Neural crest cell (in vitro differentiated cells): Measurements from ENCODE around the gene LAMB1. TPM values are rescaled to one million over a fixed set of nuclear protein-coding genes. Genes with fewer than 3 reads are reported as not detected.
"Not testable (repeated sequence)": the region's sequence is repeated elsewhere in the genome, so short reads cannot be mapped to it uniquely, and the experiment has no call there.

Source experiments
- DNase-seq: peaks from one replicate; pipeline ENCODE4 v3.0.0; 2021; ENCODE audit warnings: low read depth, mixed read lengths, low spot score
- H3K27ac Mint-ChIP-seq: one replicate; pipeline ENCODE4 v1.8.0; 2021; ENCODE audit warnings: mild to moderate bottlenecking, mixed read lengths; ENCODE audit not compliant: unreplicated experiment
- H3K27me3 Mint-ChIP-seq: 2 replicates; pipeline ENCODE4 v1.8.0; 2021; ENCODE audit warnings: low read depth, mild to moderate bottlenecking, mixed read lengths
- H3K36me3 Mint-ChIP-seq: 2 replicates; pipeline ENCODE4 v1.8.0; 2021; ENCODE audit warnings: low read depth, mild to moderate bottlenecking, mixed read lengths
- H3K4me1 Mint-ChIP-seq: 2 replicates; pipeline ENCODE4 v1.8.0; 2021; ENCODE audit warnings: mixed read lengths
- H3K4me3 Mint-ChIP-seq: one replicate; pipeline ENCODE4 v1.8.0; 2021; ENCODE audit warnings: mild to moderate bottlenecking, mixed read lengths
- H3K9me3 Mint-ChIP-seq: 2 replicates; pipeline ENCODE4 v1.8.0; 2021; ENCODE audit warnings: mixed read lengths
- total RNA-seq: library from RNA; stranded (reverse); gene quantifications from 2 replicates; pipeline ENCODE4 v1.2.1, GENCODE V29; 2021
- TF ChIP-seq, protein P1 (sequence below): fragments of 200-600 bp; sonication (generic); conservative IDR thresholded peaks from 2 replicates; pipeline ENCODE4 v1.5.0; 2021; ENCODE audit warnings: antibody characterized with exemption, mild to moderate bottlenecking

The LAMB1 gene
- total RNA-seq, 1 donor from 2014 or later = 131 TPM

GRCh38 chr7:107909445-107909844, 93.5 kb downstream of the LAMB1 start:
- Mint-ChIP-seq H3K27me3 (no peaks in the 10 kb centered on the region), H3K9me3 (peaks cover 3% of the 10 kb centered on the region), H3K4me1 (peaks cover 7% of the 10 kb centered on the region), H3K27ac (no peak overlapping the region), H3K4me3 (no peak overlapping the region), H3K36me3 (peaks cover 41% of the 10 kb centered on the region)
- DNase-seq = no peak
- TF ChIP-seq, protein P1, sequence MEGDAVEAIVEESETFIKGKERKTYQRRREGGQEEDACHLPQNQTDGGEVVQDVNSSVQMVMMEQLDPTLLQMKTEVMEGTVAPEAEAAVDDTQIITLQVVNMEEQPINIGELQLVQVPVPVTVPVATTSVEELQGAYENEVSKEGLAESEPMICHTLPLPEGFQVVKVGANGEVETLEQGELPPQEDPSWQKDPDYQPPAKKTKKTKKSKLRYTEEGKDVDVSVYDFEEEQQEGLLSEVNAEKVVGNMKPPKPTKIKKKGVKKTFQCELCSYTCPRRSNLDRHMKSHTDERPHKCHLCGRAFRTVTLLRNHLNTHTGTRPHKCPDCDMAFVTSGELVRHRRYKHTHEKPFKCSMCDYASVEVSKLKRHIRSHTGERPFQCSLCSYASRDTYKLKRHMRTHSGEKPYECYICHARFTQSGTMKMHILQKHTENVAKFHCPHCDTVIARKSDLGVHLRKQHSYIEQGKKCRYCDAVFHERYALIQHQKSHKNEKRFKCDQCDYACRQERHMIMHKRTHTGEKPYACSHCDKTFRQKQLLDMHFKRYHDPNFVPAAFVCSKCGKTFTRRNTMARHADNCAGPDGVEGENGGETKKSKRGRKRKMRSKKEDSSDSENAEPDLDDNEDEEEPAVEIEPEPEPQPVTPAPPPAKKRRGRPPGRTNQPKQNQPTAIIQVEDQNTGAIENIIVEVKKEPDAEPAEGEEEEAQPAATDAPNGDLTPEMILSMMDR = no peak

DNA sequence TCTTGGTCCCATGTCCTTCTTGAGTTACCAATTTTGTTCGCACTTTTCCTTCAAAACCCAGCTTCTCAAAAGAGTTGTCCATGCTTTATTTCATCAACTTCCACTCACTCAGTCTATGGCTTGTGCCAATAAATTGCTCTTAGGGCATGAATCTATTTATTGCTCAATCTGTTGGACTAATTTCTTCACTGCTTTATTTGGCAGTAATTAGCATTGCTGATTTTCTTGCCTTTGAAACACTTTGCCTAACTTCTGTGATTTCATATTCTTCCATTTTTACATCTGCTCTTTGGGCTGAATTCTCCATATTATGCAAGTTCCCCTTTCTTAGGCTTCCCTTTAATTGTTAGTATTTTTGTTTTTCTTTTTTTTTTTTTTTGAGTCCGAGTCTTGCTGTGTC, 95.2 kb downstream of the LAMB1 start:
- no peaks in the 10 kb centered on the region for H3K4me1 Mint-ChIP-seq

DNA sequence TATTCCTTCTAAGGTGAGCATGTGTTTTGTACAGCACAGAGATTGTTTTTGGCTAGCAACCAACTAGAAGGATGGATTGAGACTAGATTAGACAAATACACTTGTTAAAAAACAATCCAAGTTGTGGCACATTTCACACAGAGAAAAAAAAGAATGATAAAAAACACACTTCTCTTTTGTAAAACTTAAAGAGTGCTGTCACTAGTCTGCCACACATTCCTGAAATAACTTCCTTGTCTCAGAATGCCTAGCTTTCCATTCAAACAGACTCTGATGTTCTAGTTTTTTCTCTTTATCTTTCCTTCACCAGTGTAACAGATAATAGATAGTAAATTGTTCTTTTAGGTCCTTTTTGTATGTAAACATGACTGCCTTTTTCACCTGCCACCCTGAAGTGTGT, 100.6 kb downstream of the LAMB1 start:
- Mint-ChIP-seq H3K36me3 (peaks cover 7% of the 10 kb centered on the region), H3K27me3 (no peaks in the 10 kb centered on the region), H3K4me1 (peaks cover 12% of the 10 kb centered on the region), H3K27ac (no peak overlapping the region), H3K4me3 (no peak overlapping the region), H3K9me3 (no peaks in the 10 kb centered on the region)
- DNase-seq = no peak
- TF ChIP-seq, protein P1 = no peak

More for the DNA sequence above, 95.2 kb downstream of the LAMB1 start:
- Mint-ChIP-seq H3K27ac (no peak overlapping the region), H3K36me3 (peaks cover 39% of the 10 kb centered on the region), H3K27me3 (no peaks in the 10 kb centered on the region), H3K4me3 (no peak overlapping the region), H3K9me3 (peaks cover 3% of the 10 kb centered on the region)
- no peak for DNase-seq
- TF ChIP-seq, protein P1 = no peak

- Mint-ChIP-seq H3K27ac (no peak overlapping the region), H3K36me3 (peaks cover 3% of the 10 kb centered on the region), H3K9me3 (no peaks in the 10 kb centered on the region), H3K4me3 (no peak overlapping the region), H3K4me1 (peaks cover 12% of the 10 kb centered on the region), H3K27me3 (no peaks in the 10 kb centered on the region)
- no peak for DNase-seq
- TF ChIP-seq, protein P1 = no peak
Observed at GRCh38 chr7:107900496-107901015, 102.4 kb downstream of the LAMB1 start.

DNA sequence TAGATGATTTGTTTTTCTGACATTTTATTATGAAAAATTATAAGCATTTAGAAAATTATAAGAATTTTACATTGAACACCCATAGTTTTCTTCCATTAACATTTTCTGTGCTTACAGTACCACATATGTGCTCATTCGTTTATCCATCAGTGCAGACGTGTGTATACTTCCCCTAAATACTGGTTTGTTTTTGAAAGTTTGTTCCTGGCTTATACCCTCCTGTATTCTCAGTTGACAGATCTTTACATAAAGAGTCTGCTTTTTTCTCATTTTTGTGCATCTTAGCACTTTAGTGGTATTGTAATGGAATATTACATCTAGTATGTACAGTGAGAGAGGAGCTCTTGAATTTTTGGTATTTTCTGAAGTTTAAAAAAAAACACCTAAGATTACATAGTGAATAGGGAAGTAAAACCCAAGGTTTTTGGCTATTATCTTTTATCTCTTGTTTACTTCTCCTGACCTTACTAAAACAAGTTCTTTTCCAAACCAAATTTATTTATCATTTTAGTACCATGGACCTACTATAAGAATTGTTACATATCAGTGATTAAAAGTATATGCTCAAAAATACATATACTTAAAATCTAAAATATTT, 103.9 kb downstream of the LAMB1 start:
- Mint-ChIP-seq H3K4me3 (no peak overlapping the region), H3K27me3 (no peaks in the 10 kb centered on the region), H3K36me3 (peaks cover 9% of the 10 kb centered on the region), H3K4me1 (peaks cover 19% of the 10 kb centered on the region), H3K9me3 (no peaks in the 10 kb centered on the region), H3K27ac (no peak overlapping the region)
- no peak for DNase-seq
- TF ChIP-seq, protein P1 = no peak

DNA sequence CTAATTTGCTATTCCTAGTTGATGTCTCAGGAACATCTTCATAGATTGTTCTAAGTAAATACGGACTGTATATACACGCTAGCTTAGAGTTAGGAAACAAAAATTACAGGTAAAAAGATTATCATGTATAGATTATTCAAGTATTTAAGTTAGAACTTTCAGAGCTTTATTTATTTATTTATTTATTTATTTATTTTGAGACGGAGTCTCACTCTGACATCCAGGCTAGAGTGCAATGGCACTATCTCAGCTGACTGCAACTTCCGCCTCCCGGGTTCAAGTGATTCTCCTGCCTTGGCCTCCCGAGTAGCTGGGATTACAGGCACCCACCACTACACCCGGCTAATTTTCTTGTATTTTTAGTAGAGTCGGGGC, 110.6 kb downstream of the LAMB1 start:
- H3K9me3 Mint-ChIP-seq, H3K27ac Mint-ChIP-seq, DNase-seq, H3K36me3 Mint-ChIP-seq, H3K27me3 Mint-ChIP-seq: not testable (repeated sequence)
- peak overlapping the region; percentile 94 for H3K4me3 Mint-ChIP-seq
- peaks cover 36% of the 10 kb centered on the region for H3K4me1 Mint-ChIP-seq
